SH-SY5Y (cell line): ENCODE data around the gene GPRIN3.

Experiments
- GATA2 ChIP-seq: IDR thresholded peaks from 2 replicates; pipeline ENCODE4 v1.6.1; 2011; ENCODE audit warnings: mild to moderate bottlenecking, low read depth, low read length
- GATA3 ChIP-seq: IDR thresholded peaks from 2 replicates; pipeline ENCODE4 v1.6.1; 2011; ENCODE audit warnings: low read depth, mild to moderate bottlenecking, low read length, moderate library complexity

- TF ChIP-seq GATA2 (no peak), GATA3 (no peak)
Measured at GRCh38 chr4:89347363-89348025, 39.9 kb upstream of the GPRIN3 start.
